ENCODE results near the gene RMI1.

RMI1 gene

GRCh38 chr9:83957248-83957513 lies 23.4 kb upstream of the RMI1 start:
- DNase-seq (ENCODE audit: low read depth) = no peak
- peak overlapping the region; percentile 77 for H3K4me3 ChIP-seq (ENCODE audit: low read depth, low read length)
- TF ChIP-seq CTCF (IDR thresholded peaks at IDR 0.05; ENCODE audit: insufficient read depth, low read depth, low read length, missing control alignments) = no peak

- no peak for TF ChIP-seq CTCF (IDR thresholded peaks at IDR 0.05; ENCODE audit: insufficient read depth, low read depth, low read length, missing control alignments)
- DNase-seq (ENCODE audit: low read depth) = no peak
- no peak overlapping the region for H3K4me3 ChIP-seq (ENCODE audit: low read depth, low read length)
Observed at GRCh38 chr9:83959061-83959460, 21.5 kb upstream of the RMI1 start.

DNA sequence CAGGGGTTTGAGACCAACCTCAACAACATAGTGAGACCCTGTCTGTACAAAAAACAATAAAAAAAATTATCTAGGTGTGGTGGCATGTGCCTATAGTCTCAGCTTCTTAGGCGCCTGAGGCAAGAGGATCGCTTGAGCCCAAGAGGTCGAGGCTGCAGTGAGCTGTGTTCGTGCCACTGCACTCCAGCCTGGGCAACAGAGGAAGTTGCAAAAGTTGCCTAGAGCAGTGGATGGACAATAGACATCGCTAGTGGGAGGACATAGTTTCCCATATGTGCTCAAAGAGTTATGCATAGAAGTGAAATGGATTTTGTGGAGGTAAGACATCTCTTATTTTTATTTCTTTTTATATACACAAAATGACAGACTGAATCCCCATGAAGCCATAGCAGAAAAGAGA lies 19.6 kb upstream of the RMI1 start:
- no peak overlapping the region for H3K4me3 ChIP-seq (ENCODE audit: low read depth, low read length)
- no peak for TF ChIP-seq CTCF (IDR thresholded peaks at IDR 0.05; ENCODE audit: insufficient read depth, low read depth, low read length, missing control alignments)
- no peak for DNase-seq (ENCODE audit: low read depth)

DNA sequence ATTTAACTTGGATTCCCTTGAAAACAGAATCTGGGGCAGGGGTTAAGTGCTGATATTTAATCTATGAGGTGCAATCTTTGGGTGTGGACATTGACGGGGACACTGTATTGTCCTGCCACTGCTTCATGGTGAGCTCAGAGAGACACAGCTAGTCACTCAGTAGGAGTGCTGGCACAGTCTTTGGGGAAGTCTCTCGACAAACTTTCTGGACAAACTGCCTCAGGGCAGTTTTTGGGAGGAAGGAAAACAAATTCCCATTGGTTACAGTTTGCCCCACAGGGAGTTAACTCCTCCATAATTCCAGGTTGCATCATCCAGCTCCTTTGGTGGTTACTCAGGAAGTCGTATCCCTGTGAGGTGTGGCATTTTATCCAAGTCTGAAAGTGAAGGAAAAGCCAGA lies 18.4 kb upstream of the RMI1 start:
- no peak for TF ChIP-seq CTCF (IDR thresholded peaks at IDR 0.05; ENCODE audit: insufficient read depth, low read depth, low read length, missing control alignments)
- DNase-seq (ENCODE audit: low read depth) = no peak

DNA sequence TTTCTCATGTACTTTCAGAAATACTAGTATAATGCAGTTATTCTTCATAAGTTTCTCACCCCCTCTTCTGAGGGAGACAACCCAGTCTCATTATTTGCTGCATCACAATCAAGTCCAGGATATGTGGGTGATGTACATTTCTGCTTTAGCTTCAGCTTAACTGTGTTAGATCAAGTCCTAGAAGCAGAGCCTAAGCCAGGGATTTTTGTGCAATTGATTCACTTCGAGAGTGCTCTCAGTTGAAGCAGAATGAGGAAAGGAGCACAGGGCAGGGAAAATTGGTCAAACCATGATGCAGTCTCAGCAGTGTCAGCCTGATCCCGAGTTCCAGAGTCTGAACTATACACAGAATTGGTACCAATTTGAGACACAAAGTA lies 15.6 kb upstream of the RMI1 start:
- TF ChIP-seq CTCF (IDR thresholded peaks at IDR 0.05; ENCODE audit: insufficient read depth, low read depth, low read length, missing control alignments) = no peak
- DNase-seq (ENCODE audit: low read depth) = peak; percentile 39
- H3K4me3 ChIP-seq (ENCODE audit: low read depth, low read length) = no peak overlapping the region

More for the DNA sequence above, 18.4 kb upstream of the RMI1 start:
- H3K4me3 ChIP-seq (ENCODE audit: low read depth, low read length) = no peak overlapping the region

DNA sequence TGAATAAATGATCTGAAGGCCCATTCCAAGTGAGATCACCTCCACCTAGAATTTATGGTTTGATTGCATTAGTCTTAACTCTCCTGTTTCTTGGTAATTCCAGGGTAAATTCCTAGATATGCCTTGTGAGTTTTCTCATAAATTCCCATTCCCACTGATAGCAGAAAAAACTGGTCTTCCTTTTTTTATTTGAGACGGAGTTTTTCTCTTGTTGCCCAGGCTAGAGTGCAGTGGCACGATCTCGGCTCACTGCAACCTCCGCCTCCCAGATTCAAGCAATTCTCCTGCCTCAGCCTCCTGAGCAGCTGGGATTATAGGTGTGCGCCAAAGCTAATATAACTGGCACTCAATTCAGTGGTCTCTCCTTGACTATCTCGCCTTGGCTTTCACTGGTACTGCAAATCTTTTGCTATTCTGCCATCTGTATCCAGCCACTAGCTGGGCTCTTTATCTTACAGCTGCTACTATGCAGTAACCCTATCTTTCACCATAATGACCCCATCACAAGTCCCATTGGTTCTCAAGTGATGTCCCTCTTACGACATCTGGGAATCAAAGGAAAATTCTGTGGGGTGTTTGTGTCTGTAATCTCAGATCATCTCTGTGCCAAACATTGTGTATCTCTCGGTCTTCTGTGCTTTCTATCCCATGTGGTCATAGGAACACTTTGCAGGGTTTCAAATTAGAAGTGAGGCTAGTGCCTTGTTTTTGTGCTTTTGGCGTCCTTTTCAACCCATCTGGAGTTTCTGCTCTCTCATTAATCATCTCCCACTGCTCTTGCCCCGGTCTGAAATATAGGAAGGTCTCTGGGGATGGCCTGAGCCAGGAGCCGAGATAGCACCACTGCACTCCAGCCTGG lies 15.0 kb upstream of the RMI1 start:
- no peak overlapping the region for H3K4me3 ChIP-seq (ENCODE audit: low read depth, low read length)
- no peak for TF ChIP-seq CTCF (IDR thresholded peaks at IDR 0.05; ENCODE audit: insufficient read depth, low read depth, low read length, missing control alignments)
- DNase-seq (ENCODE audit: low read depth) = peak; percentile 34

DNA sequence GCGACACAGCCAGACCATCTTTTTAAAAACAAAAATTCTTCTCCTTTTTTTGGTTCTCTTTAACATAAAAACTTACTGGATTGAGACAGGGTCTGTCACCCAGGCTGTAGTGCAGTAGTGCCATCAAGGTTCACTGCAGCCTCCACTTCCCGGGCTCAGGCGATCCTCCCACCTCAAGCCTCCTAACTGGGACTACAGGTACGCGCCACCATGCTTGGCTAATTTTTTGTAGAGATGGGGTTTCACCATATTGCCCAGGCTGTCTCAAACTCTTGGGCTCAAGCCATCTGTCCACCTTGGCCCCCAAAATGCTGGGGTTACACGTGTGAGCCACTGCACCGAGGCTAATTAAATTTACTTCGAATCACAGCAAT lies 14.4 kb upstream of the RMI1 start:
- peak; percentile 18 for DNase-seq (ENCODE audit: low read depth)
- H3K4me3 ChIP-seq (ENCODE audit: low read depth, low read length) = no peak overlapping the region
- TF ChIP-seq CTCF (IDR thresholded peaks at IDR 0.05; ENCODE audit: insufficient read depth, low read depth, low read length, missing control alignments) = no peak

Measured in GM12865 (cell line).